Motor neuron (in vitro differentiated cells): ENCODE data around the gene LRRC8C. TPM values are rescaled to one million over a fixed set of nuclear protein-coding genes. Genes with fewer than 3 reads are reported as not detected.

Source experiments
- ATAC-seq, 8 experiments: fragments of 200-7000 bp; cut with Tn5 transposase; replicated peaks in 6 of 8; 2 replicates each; pipeline ENCODE4 v1.8.0; 2021; ENCODE audit warnings: mild to moderate bottlenecking in 8 of 8, moderate library complexity in 8 of 8
- H3K27ac ChIP-seq, 2 donors: fragments of 250-450 bp; sonication (Bioruptor Pico); 2 replicates each; pipeline ENCODE4 v1.9.0; 2021; ENCODE audit warnings: antibody characterized with exemption in 2 of 2, mild to moderate bottlenecking in 2 of 2, moderate library complexity in 1 of 2
- H3K4me1 ChIP-seq, 2 donors: fragments of 250-450 bp; sonication (Bioruptor Pico); replicated peaks in 1 of 2; 2 replicates each; pipeline ENCODE4 v1.6.1; 2021; ENCODE audit warnings: antibody characterized with exemption in 2 of 2, mild to moderate bottlenecking in 2 of 2, moderate library complexity in 1 of 2
- H3K4me3 ChIP-seq, 5 donors: fragments of 250-450 bp; sonication (Bioruptor Pico); 2 replicates each; pipeline ENCODE4 v1.9.0; 2021; ENCODE audit warnings: antibody characterized with exemption in 5 of 5, mild to moderate bottlenecking in 5 of 5, moderate library complexity in 4 of 5
- WGBS, 10 experiments: fragments of 450-650 bp; shearing (Covaris generic); methylation state at CpG; one replicate each; pipeline ENCODE4 v1.0.0; 2022; 5-methylcytosine and 5-hydroxymethylcytosine counted together
- in situ Hi-C, 9 experiments: fragments of 400-800 bp; cut with MboI; loops; one replicate each; pipeline ENCODE4 v1.15.0; 2021; ENCODE audit warnings: low sequenced_read_pairs in 9 of 9, low pct_unique_long_range_greater_than_20kb in 2 of 9; ENCODE audit not compliant: unreplicated experiment in 9 of 9
- total RNA-seq, 8 experiments: library from RNA; unstranded; fragments of 300-600 nt; gene quantifications; 2 replicates each; pipeline versions ENCODE4 v1.2.3 to v1.2.4, GENCODE V29; 2022

The LRRC8C gene
- total RNA-seq, 8 experiments from 2014 or later, result 1.7 to 8.0 (median 2.5) TPM

- no peak overlapping the region for H3K4me3 ChIP-seq
- WGBS, 10 experiments, result 56 to 89% (median 77%) methylated on average over 4 to 12 of the region's 12 CpGs; no CpG with 5 or more reads in 1 of the 10 experiments
- in situ Hi-C loops, result no loop called here
- no peak overlapping the region for H3K27ac ChIP-seq
- no peaks in the 10 kb centered on the region for H3K4me1 ChIP-seq
- ATAC-seq, result no peak
Observed at GRCh38 chr1:89727517-89728312, 94.8 kb downstream of the LRRC8C start.

- in situ Hi-C loops, result no loop called here
- no peak for ATAC-seq
- no peaks in the 10 kb centered on the region for H3K4me1 ChIP-seq
- H3K4me3 ChIP-seq, result no peak overlapping the region
- no peak overlapping the region for H3K27ac ChIP-seq
- WGBS, 10 experiments, result 81 to 100% (median 88%) methylated on average over 3 to 4 of the region's 4 CpGs; no CpG with 5 or more reads in 5 of the 10 experiments
Observed at GRCh38 chr1:89728381-89728780, 95.5 kb downstream of the LRRC8C start.

GRCh38 chr1:89732206-89732605 is 99.3 kb downstream of the LRRC8C start:
- Histone ChIP-seq H3K4me1 (no peaks in the 10 kb centered on the region), H3K4me3 (no peak overlapping the region), H3K27ac (no peak overlapping the region)
- in situ Hi-C loops, result no loop called here
- ATAC-seq, result peak in 2 of 8 experiments; percentile 52 to 83
- 40 to 100% (median 88%) methylated on average over 1 of the region's 1 CpG; no CpG with 5 or more reads in 1 of the 10 experiments for WGBS, 10 experiments

GRCh38 chr1:89732643-89733222 is 99.8 kb downstream of the LRRC8C start:
- WGBS, 10 experiments, result 31 to 97% (median 89%) methylated on average over 2 to 3 of the region's 3 CpGs; no CpG with 5 or more reads in 2 of the 10 experiments
- no peaks in the 10 kb centered on the region for H3K4me1 ChIP-seq
- in situ Hi-C loops, result no loop called here
- no peak overlapping the region for H3K27ac ChIP-seq
- no peak overlapping the region for H3K4me3 ChIP-seq
- no peak for ATAC-seq

- 54 to 100% (median 83%) methylated on average over 2 to 4 of the region's 4 CpGs for WGBS, 10 experiments
- no peaks in the 10 kb centered on the region for H3K4me1 ChIP-seq
- H3K4me3 ChIP-seq, result no peak overlapping the region
- no peak for ATAC-seq
- in situ Hi-C loops, result no loop called here
- H3K27ac ChIP-seq, result no peak overlapping the region
Observed at GRCh38 chr1:89733748-89734147, 100.8 kb downstream of the LRRC8C start.

GRCh38 chr1:89734442-89734841 is 101.5 kb downstream of the LRRC8C start:
- in situ Hi-C loops, result no loop called here
- no peak overlapping the region for H3K27ac ChIP-seq
- ATAC-seq, result peak in 1 of 8 experiments; percentile 14
- 21 to 100% (median 57%) methylated on average over 1 to 3 of the region's 3 CpGs; no CpG with 5 or more reads in 1 of the 10 experiments for whole genome bisulfite sequencing, 10 experiments
- no peak overlapping the region for H3K4me3 ChIP-seq
- no peaks in the 10 kb centered on the region for H3K4me1 ChIP-seq

- in situ Hi-C loops, result no loop called here
- no peak overlapping the region for H3K4me3 ChIP-seq
- 38 to 100% (median 67%) methylated on average over 1 of the region's 1 CpG; no CpG with 5 or more reads in 5 of the 10 experiments for WGBS, 10 experiments
- no peak overlapping the region for H3K27ac ChIP-seq
- no peaks in the 10 kb centered on the region for H3K4me1 ChIP-seq
- ATAC-seq, result peak in 1 of 8 experiments; percentile 31
Observed at GRCh38 chr1:89735479-89735878, 102.6 kb downstream of the LRRC8C start.

- in situ Hi-C loops, result no loop called here
- WGBS, 10 experiments, result 63 to 87% (median 82%) methylated on average over 2 to 5 of the region's 5 CpGs
- H3K4me1 ChIP-seq, result no peaks in the 10 kb centered on the region
- H3K4me3 ChIP-seq, result no peak overlapping the region
- no peak for ATAC-seq
- no peak overlapping the region for H3K27ac ChIP-seq
Observed at GRCh38 chr1:89736937-89737733, 104.2 kb downstream of the LRRC8C start.

GRCh38 chr1:89737985-89738510 is 105.1 kb downstream of the LRRC8C start:
- Histone ChIP-seq H3K4me1 (no peaks in the 10 kb centered on the region), H3K27ac (no peak overlapping the region), H3K4me3 (no peak overlapping the region)
- in situ Hi-C loops, result no loop called here
- ATAC-seq, result no peak
- 43 to 100% (median 86%) methylated on average over 1 to 8 of the region's 10 CpGs for WGBS, 10 experiments

GRCh38 chr1:89739013-89739843 is 106.3 kb downstream of the LRRC8C start:
- peak in 5 of 8 experiments; percentile 22 to 89 (median 71) for ATAC-seq
- Histone ChIP-seq H3K27ac (no peak overlapping the region), H3K4me1 (no peaks in the 10 kb centered on the region), H3K4me3 (no peak overlapping the region)
- in situ Hi-C loops, result no loop called here
- 60 to 100% (median 84%) methylated on average over 1 to 9 of the region's 10 CpGs; no CpG with 5 or more reads in 1 of the 10 experiments for WGBS, 10 experiments

- Histone ChIP-seq H3K27ac (no peak overlapping the region), H3K4me3 (no peak overlapping the region), H3K4me1 (no peaks in the 10 kb centered on the region)
- in situ Hi-C loops, result no loop called here
- no peak for ATAC-seq
- 60 to 100% (median 80%) methylated on average over 1 of the region's 1 CpG; no CpG with 5 or more reads in 5 of the 10 experiments for WGBS, 10 experiments
Observed at GRCh38 chr1:89739844-89740216, 106.9 kb downstream of the LRRC8C start.

- in situ Hi-C loops, result no loop called here
- Histone ChIP-seq H3K27ac (no peak overlapping the region), H3K4me3 (no peak overlapping the region), H3K4me1 (no peaks in the 10 kb centered on the region)
- ATAC-seq, result no peak
- WGBS, 10 experiments, result 52 to 91% (median 82%) methylated on average over 2 to 4 of the region's 4 CpGs; no CpG with 5 or more reads in 1 of the 10 experiments
Observed at GRCh38 chr1:89743788-89744187, 110.9 kb downstream of the LRRC8C start.
